K562 (cell line): ENCODE results near the gene FUT2. TPM values are rescaled to one million over a fixed set of nuclear protein-coding genes. Genes with fewer than 3 reads are reported as not detected.

ENCODE experiments used
- ATF7 ChIP-seq: fragments of 450-650 bp; IDR thresholded peaks from 2 replicates; pipeline ENCODE4 v1.7.1; 2014; ENCODE audit warnings: mild to moderate bottlenecking, moderate library complexity
- CBX2 ChIP-seq: fragments of 200-600 bp; sonication (generic); IDR thresholded peaks from one replicate; pipeline ENCODE4 v1.6.1; 2012; ENCODE audit warnings: mild to moderate bottlenecking, low read length, inconsistent platforms; ENCODE audit not compliant: insufficient read depth, poor library complexity, severe bottlenecking
- NFRKB ChIP-seq: fragments of 450-650 bp; IDR thresholded peaks from 2 replicates; pipeline ENCODE4 v1.6.1; 2016; ENCODE audit warnings: low read depth
- PHF20 ChIP-seq: fragments of 450-650 bp; IDR thresholded peaks from 2 replicates; pipeline ENCODE4 v1.6.1; 2018; ENCODE audit not compliant: partially characterized antibody
- SMARCA4 ChIP-seq: fragments of 450-650 bp; IDR thresholded peaks from 2 replicates; pipeline ENCODE4 v1.6.1; 2016
- SMARCC2 ChIP-seq: fragments of 450-650 bp; IDR thresholded peaks from 2 replicates; pipeline ENCODE4 v1.6.1; 2017; ENCODE audit warnings: antibody characterized with exemption, moderate library complexity, mild to moderate bottlenecking, low read depth
- TEAD2 ChIP-seq: fragments of 450-650 bp; IDR thresholded peaks from 2 replicates; pipeline ENCODE4 v1.6.1; 2016; ENCODE audit warnings: missing genetic modification characterization, control low read depth, missing compliant biosample characterization
- polyA plus RNA-seq, 8 experiments: library from polyadenylated mRNA; depleted of rRNA in 4 of 8; stranded (reverse) in 5 of 8; unstranded in 3 of 8; fragments of >200 nt; fragmentation: Nextera tagmentation in 2 of 8; fragmentation: Illumina TruSeq in 1 of 8; extraction: Ambion mirVana in 2 of 8; extraction: Trizol in 1 of 8; gene quantifications; 2 replicates each; pipeline versions ENCODE4 v1.2.1 to v1.2.3, GENCODE V29; 2011 to 2014; ENCODE audit warnings: inconsistent platforms in 1 of 8, missing spikeins in 1 of 8
- total RNA-seq, 7 experiments: library from RNA; depleted of rRNA in 6 of 7; stranded (reverse); fragments of >200 nt in 6 of 7; fragmentation: Illumina TruSeq in 2 of 7; extraction: Trizol in 2 of 7; gene quantifications; 2 replicates each; pipeline versions ENCODE4 v1.2.1 to v1.2.3, GENCODE V29; 2011 to 2021; ENCODE audit warnings: low replicate concordance in 1 of 7
- TF ChIP-seq, protein P1 (sequence below): fragments of 150-350 bp; conservative IDR thresholded peaks from 2 replicates; pipeline ENCODE4 v1.6.1; 2014; ENCODE audit warnings: low read length
- TF ChIP-seq, protein P2 (sequence below): fragments of 250-450 bp; sonication (Bioruptor Pico); IDR thresholded peaks from 2 replicates; pipeline ENCODE4 v1.4.0; 2020; ENCODE audit warnings: mild to moderate bottlenecking, moderate library complexity
- TF ChIP-seq, protein P3 (sequence below): fragments of 450-650 bp; IDR thresholded peaks from 2 replicates; pipeline ENCODE4 v1.6.1; 2017; ENCODE audit warnings: antibody characterized with exemption
- TF ChIP-seq, protein P4 (sequence below): fragments of 200-400 bp; formaldehyde crosslinking; IDR thresholded peaks from 2 replicates; pipeline ENCODE4 v1.6.1; 2017; ENCODE audit warnings: mild to moderate bottlenecking, low read depth, low read length, moderate library complexity

Gene FUT2
- total and polyA plus RNA-seq, 9 of the 15 experiments (the other 6 are each of a cell fraction or from before 2014, with no cell fraction given) = 0.03 to 0.04 TPM; not detected in 7

DNA sequence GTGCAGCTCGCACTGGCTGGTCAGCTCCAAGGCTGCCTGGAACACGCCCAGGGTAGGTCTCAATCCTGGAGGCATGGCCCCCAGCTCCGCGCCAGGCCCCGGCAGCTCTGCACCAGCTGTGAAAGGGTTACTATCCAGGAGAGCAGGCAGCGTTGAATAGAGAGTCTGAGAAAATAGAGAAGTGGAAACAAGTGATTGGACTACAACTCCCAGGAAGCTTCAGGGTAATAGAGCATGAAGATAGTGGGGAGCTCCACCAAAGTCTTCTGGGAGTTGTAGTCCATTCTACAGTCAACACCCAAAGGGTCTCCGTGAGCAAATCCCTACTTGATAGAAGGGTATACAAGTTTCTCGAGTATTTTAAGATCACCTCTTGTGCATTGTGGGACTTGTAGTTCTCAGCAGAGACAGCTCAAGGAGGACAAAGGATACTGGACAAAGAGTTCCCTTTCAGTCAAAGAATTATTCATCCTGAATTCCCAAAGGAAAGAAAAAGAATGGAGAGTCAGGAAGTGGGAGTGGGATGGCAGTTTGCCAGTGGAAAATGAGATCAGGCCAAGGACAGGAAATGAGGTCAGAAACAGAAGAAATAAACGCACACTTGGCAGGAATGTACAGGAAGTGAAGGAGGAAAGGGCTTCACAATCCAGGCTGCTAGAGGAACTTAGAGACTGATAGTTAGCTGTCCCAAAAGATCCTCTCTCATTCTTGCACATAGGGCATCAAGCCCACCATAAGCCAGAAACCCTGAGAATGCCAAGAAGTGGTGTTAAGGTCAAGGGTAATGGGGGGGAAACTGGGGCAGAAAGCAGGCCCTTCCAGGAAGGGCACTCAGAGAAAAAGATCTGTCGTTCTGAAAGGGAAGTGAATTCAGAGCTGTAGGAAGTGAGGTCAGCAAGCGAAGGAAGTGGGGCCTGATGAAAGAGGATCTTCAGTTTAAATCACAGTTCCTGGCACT is 29.3 kb downstream of the FUT2 start (continued):
- 0 out of 2 replicates have a peak, but pooled peaks have one; percentile 62 for TF ChIP-seq NFRKB
- TF ChIP-seq, protein P1, sequence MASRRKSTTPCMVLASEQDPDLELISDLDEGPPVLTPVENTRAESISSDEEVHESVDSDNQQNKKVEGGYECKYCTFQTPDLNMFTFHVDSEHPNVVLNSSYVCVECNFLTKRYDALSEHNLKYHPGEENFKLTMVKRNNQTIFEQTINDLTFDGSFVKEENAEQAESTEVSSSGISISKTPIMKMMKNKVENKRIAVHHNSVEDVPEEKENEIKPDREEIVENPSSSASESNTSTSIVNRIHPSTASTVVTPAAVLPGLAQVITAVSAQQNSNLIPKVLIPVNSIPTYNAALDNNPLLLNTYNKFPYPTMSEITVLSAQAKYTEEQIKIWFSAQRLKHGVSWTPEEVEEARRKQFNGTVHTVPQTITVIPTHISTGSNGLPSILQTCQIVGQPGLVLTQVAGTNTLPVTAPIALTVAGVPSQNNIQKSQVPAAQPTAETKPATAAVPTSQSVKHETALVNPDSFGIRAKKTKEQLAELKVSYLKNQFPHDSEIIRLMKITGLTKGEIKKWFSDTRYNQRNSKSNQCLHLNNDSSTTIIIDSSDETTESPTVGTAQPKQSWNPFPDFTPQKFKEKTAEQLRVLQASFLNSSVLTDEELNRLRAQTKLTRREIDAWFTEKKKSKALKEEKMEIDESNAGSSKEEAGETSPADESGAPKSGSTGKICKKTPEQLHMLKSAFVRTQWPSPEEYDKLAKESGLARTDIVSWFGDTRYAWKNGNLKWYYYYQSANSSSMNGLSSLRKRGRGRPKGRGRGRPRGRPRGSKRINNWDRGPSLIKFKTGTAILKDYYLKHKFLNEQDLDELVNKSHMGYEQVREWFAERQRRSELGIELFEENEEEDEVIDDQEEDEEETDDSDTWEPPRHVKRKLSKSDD = no peak
- no peak for TF ChIP-seq CBX2
- TF ChIP-seq, protein P2, sequence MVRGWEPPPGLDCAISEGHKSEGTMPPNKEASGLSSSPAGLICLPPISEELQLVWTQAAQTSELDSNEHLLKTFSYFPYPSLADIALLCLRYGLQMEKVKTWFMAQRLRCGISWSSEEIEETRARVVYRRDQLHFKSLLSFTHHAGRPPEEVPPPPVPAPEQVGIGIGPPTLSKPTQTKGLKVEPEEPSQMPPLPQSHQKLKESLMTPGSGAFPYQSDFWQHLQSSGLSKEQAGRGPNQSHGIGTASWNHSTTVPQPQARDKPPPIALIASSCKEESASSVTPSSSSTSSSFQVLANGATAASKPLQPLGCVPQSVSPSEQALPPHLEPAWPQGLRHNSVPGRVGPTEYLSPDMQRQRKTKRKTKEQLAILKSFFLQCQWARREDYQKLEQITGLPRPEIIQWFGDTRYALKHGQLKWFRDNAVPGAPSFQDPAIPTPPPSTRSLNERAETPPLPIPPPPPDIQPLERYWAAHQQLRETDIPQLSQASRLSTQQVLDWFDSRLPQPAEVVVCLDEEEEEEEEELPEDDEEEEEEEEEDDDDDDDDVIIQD = no peak
- TF ChIP-seq PHF20 = peak; percentile 71
- TF ChIP-seq, protein P3, sequence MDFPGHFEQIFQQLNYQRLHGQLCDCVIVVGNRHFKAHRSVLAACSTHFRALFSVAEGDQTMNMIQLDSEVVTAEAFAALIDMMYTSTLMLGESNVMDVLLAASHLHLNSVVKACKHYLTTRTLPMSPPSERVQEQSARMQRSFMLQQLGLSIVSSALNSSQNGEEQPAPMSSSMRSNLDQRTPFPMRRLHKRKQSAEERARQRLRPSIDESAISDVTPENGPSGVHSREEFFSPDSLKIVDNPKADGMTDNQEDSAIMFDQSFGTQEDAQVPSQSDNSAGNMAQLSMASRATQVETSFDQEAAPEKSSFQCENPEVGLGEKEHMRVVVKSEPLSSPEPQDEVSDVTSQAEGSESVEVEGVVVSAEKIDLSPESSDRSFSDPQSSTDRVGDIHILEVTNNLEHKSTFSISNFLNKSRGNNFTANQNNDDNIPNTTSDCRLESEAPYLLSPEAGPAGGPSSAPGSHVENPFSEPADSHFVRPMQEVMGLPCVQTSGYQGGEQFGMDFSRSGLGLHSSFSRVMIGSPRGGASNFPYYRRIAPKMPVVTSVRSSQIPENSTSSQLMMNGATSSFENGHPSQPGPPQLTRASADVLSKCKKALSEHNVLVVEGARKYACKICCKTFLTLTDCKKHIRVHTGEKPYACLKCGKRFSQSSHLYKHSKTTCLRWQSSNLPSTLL = no peak
- no peak for TF ChIP-seq TEAD2
- TF ChIP-seq SMARCC2 = no peak
- TF ChIP-seq, protein P4, sequence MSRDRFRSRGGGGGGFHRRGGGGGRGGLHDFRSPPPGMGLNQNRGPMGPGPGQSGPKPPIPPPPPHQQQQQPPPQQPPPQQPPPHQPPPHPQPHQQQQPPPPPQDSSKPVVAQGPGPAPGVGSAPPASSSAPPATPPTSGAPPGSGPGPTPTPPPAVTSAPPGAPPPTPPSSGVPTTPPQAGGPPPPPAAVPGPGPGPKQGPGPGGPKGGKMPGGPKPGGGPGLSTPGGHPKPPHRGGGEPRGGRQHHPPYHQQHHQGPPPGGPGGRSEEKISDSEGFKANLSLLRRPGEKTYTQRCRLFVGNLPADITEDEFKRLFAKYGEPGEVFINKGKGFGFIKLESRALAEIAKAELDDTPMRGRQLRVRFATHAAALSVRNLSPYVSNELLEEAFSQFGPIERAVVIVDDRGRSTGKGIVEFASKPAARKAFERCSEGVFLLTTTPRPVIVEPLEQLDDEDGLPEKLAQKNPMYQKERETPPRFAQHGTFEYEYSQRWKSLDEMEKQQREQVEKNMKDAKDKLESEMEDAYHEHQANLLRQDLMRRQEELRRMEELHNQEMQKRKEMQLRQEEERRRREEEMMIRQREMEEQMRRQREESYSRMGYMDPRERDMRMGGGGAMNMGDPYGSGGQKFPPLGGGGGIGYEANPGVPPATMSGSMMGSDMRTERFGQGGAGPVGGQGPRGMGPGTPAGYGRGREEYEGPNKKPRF = no peak
- no peak for TF ChIP-seq SMARCA4
- peak; percentile 79 for TF ChIP-seq ATF7
